NCI-H2081 treated with DMSO at 0.1 percent for 48 hours (cell line): ENCODE data around the gene PARP2.
"Not testable (repeated sequence)": the region's sequence is repeated elsewhere in the genome, so short reads cannot be mapped to it uniquely, and the experiment has no call there.

Experiments used
- DNase-seq: peaks from one replicate; lab custom pipeline; 2025; lab: John Stamatoyannopoulos, UW

PARP2 gene

DNA sequence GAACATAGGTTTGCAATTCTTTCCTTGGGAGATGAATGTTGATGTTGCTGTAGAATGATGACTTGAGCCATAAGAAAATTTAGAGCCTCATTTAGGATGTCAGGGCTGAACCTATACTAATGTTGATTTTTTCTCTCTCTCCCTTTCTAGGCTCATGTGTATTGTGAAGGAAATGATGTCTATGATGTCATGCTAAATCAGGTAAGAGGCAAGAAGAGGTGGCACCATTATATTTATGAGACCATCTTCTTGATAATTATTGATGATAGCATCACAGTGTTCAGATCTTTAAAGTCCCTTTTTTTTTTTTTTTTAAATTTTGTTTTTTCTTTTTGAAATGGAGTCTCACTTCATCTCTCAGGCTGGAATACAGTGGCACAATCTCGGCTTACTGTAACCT is 3.3 kb downstream of the PARP2 start:
- DNase-seq, result no peak

DNA sequence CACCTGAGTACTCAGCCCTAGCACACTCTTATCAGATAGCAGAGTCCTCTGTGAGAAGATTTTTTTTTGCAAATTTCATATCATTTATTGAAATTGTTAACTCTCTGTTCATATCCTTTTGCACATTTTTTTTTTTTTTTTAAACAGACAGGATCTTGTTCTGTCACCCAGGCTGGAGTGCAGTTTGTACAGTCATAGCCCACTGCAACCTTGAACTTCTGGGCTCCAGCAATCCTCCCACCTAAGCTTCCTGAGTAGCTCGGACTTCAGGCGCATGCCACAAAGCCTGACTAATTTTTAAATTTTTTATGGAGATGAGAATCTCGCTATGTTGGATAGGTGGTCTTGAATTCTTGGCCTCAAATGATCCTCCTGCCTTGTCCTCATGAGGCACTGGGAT is 4.3 kb downstream of the PARP2 start:
- DNase-seq, result no peak

DNA sequence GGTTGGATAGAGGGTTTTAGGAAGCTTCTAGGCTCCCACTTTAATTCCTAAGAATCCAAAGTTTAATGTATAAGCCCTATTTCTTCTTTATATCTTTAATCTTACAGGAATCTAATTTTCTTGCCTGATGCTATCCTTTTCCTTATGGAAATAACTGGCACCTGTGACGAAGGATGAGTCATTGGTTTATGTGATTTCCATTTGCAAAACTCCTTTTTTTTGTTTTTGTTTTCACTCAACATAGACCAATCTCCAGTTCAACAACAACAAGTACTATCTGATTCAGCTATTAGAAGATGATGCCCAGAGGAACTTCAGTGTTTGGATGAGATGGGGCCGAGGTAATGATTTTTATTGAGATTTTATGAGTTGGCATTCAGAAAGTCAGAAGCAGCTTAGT is 6.8 kb downstream of the PARP2 start:
- no peak for DNase-seq

DNA sequence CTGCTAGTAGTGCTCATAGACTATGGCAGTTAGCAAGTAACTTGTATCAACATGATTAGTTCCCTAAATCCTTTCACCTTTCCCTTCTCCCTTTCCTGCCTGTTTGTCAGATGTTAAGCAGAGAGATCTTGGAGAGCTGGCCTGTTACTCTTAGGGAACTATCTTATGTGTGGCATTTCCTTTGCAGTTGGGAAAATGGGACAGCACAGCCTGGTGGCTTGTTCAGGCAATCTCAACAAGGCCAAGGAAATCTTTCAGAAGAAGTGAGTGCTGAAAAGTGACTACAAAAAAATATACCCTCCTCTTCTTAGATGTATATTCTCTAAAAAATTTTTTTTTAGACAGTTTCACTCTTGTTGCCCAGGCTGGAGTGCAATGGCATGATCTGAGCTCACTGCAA is 7.4 kb downstream of the PARP2 start:
- no peak for DNase-seq

DNA sequence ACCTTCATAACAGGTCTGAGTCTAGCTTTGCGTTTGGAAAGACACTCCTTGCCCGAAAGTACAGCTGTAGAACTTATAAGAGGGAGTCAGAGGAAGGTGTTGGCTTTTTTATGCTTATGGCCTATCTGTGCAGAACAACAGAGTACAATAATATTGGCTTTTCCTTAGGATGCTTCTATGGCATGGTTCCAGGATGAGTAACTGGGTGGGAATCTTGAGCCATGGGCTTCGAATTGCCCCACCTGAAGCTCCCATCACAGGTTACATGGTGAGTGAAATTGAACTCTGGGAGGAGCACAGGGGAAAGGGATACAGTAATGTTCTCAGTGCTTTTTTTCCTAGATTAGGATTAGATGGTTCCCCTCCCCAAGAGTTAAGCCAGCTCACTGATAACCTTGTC is 13.0 kb downstream of the PARP2 start:
- no peak for DNase-seq

DNA sequence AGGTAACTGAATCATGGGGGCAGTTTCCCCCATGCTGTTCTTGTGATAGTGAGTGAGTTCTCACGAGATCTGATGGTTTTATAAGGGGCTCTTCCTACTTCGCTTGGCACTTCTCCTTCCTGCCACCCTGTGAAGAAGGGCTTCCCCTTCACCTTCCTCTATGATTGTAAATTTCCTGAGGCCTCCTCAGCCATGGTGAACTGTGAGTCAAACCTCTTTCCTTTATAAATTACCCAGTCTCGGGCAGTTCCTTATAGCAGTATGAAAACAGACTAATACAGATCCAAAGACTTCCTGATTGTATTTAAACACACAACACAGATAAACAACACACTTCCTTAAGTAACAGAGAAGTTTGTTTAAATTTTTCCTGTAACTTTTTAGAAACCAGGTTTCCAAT is 15.0 kb downstream of the PARP2 start:
- not testable (repeated sequence) for DNase-seq

DNA sequence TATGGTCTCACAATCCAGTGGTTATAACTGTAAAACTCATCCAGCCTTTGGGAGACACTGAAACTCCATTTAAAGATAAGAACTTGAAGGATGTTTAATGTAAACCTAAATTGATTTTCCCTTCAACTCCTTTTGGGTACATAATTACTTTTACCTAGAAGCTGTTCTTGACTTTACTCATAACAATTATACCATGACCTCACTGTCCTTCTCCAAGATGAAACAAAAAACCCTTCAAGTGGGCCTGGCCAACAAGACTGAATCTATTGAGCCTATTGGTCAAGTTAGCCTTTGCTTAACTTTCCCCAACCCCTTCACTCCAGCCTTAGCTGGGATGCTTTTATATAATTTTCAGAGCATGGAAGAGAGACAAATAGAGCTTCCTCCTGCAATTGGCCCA is 22.5 kb downstream of the PARP2 start:
- DNase-seq, result no peak

DNA sequence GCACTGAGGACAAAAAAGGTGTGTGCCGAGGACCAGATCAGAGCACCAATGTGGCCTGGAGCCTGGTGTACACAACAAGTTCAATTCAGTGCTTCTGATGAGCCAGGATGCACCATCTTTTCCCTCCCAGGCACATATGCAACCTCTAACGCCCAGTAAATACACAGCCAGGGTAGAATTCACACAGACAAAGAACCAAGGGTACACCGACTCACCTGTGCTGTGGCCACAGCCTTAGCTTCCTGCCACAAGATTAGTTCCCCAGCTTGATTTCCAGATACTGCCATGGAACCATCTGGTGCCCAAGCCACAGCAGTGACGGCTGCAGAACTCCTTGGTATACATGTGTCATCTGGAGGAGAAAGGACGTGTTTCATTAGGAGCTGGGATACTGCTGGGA is 29.4 kb downstream of the PARP2 start:
- DNase-seq, result no peak

DNA sequence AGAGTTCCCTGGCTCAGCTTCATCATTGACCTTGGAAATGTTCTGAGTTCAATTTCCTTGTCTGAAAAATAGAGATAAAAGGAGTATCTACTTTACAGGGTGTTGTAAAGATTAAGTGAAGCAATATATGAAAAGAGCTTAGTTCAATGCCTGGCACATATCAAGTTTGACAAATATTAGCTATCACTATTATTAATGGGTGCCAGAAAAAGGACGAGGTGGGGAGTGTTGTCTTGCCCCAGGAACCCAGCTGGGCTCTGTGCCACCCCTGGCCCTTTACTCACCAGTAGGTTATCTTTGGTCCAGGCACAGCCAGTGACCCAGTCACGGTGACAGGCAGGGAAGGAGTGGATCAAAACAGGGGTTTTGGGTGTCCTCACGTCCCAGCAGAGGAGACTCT is 32.0 kb downstream of the PARP2 start:
- DNase-seq, result no peak

DNA sequence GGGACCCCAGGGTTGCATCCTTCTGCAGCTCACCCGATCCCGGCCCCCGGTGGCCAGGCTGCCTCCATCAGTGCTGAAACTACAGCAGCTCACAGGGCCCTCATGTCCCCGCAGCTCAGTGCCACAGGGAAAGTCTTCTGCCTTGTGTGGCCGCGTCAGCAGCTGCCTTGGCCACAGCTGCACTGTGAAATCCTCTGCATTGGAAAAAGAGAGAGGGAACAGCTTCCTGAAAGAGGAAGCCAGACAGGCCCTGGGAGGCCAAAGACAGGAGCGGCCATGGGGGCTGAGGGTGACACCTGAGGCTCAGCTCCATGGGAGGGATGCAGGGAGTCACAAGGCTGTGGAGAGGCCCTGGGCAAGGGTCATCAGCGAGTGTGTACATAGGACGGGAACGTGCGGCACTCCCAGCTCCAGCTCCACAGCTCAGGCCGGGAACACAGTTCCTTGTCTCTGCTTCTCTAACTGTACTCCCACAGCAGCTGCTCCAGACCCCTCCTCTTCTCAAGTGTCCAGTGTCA is 32.7 kb downstream of the PARP2 start:
- no peak for DNase-seq

DNA sequence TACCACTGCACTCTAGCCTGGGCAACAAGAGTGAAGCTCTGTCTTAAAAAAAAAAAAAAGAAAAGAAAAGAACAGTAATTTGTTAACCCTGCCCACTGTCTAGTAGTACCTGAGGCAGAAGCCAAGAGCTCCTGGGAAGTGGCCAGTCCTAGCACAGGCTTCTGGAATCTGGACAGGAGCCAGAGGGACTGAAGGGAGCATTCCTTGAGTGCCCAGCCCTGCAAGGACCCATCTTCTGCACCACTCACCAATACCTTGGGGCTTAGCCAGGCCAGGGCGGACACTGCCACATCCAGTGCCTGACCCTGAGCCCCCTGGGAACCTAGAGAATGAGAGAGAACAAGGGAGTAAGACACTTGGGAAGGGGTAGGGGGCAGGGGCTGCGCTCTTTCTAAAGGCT is 33.7 kb downstream of the PARP2 start:
- DNase-seq, result no peak

DNA sequence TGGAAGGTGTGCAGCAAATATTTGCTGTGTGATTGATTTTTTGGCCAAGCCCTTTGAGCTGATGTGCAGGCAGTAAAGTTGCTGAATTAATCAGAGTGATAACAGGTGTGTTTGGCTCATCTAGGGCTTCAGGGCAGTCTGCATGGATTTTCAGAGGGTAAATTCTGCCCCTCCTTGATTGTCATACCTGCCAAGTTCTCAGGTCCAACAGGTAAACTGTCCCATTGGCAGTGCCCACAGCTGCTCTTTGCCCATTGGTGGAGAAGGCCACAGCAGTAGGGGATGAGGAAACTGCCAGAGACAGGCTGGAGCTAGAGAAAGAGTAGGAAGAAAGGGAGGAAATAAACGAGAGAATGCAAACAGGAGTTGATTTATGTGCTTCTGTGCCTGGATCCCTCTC is 36.3 kb downstream of the PARP2 start:
- DNase-seq, result no peak

DNA sequence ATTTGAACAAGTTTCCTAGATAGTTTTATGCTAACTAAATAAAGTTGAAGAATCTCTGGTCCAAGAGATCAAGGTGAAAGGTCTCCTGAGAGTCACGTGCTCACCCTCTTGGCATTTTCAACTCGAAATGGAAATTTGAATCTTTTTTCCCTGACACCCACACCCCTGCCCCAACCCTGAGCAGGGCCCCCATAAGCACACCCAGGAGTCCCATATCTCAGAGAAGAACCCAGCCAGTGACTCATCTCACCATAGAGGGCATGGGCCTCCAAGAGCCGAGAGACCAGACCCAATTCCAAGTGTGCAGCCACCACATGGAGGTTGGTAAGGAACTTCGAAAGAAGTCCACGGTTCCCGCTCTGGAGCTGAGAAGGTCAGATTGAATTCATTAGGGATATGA is 37.2 kb downstream of the PARP2 start:
- DNase-seq, result no peak

DNA sequence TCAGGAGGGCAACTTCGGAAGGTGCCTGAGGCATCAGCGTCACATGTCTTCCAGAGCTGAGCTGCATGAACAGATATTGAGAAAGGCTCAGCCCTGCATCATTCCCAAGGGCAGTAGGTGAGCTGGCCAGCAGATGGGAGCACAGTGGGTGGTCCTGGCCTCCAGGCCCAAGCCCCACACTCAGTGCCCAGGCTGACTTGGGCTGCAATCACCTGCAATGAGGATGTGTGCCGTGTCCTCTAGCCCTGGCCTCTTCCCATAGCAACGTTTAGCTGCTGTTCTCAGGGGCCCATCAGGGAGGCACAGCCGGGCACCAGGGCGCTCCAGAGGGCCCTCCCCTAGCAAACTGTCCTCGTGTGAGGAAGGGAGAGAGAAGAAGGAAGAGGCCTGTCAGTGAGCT is 37.9 kb downstream of the PARP2 start:
- no peak for DNase-seq

DNA sequence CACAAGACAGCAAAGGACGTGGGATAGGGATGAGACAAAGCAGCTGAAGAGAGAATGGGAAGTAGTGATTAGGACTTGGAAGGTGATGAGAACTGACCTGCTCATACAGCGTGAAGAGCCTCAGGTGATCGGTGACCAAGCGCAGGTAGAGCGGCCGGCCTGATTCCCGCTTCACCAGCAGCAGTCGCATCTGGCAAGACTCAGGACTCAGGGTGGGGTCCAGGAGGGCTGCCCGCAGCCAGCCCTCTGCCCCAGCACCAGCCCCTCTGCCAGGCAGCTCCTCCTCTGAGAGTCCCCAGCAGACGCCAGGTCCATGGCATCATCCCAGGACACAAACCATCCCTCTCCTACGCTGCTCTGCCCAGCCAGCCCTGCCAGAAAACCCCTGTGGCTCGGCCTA is 39.1 kb downstream of the PARP2 start:
- DNase-seq, result no peak

DNA sequence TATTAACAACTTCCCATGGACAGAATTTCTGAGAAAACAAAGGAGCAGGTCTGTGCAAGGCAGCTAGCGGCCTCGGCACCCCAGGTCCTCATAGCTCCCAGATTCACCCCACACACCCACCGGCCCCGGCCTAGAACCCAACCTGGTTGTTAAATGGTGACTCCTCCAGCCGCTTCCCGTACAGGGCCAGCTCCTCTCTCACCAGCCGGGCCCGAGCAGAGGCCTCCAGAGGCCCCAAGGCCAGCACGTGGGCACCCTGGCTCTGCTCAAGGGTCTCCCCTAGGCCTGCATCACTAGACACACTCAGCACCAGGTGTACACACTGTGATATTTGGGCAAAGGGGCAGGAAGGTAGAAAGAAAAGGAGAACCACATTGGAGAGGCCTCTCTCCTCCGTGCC is 39.6 kb downstream of the PARP2 start:
- no peak for DNase-seq

DNA sequence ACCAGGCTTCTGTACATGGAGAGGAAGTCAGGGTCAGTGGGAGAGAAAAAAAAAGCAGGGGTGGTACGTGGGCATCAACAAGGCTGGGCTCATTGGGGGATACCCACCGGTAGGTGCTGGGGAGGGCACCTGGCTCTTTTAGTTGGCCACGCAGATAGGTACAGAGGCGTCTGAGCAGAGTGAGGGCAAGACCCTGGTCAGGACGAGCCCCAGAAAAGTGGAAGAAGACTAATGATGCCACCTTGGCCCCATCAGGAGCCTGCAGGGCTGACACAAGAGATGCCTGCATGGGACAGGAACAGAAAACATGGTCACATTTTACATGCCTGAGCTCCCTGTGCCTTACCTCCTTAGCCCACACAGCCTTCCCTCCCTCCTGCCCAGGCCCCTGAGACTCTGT is 40.2 kb downstream of the PARP2 start:
- DNase-seq, result no peak

DNA sequence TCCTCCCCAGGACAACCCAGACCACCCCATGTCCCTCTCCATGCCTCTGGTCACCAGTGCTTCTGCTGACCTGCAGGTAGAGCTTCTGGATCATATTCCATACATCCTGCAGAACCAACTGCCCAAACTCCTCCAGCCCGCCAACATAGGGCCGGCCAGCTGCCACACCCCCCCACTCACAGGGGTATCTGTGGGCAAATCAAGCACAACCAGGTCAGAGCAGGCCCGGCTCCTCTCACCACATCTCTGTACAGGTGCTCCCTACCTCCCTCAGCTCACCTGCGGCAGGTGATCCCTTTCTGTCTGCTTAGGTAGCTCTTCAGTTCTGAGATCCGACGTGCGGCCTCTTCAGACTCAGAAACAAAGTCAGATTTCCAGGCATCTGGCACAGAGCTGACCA is 40.9 kb downstream of the PARP2 start:
- DNase-seq, result no peak

DNA sequence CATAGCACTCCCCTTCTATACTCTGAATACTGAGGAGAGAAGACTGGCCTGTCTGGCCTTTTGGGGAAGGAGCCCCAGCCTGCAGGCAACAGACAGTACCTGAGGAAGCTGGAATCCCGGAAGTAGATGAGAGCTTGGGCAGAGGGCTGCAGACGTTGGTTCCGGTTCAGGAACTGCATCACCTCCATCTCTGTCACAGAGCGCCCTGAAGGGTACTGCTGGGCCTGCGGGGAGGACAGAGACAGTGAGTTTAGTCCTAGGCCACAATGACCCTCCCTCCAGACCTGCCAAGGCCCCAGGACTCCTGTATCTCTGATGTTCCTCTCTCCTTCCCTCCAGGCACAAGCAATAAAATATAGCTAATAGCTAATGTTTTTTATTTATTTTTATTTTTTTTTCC is 41.5 kb downstream of the PARP2 start:
- no peak for DNase-seq

DNA sequence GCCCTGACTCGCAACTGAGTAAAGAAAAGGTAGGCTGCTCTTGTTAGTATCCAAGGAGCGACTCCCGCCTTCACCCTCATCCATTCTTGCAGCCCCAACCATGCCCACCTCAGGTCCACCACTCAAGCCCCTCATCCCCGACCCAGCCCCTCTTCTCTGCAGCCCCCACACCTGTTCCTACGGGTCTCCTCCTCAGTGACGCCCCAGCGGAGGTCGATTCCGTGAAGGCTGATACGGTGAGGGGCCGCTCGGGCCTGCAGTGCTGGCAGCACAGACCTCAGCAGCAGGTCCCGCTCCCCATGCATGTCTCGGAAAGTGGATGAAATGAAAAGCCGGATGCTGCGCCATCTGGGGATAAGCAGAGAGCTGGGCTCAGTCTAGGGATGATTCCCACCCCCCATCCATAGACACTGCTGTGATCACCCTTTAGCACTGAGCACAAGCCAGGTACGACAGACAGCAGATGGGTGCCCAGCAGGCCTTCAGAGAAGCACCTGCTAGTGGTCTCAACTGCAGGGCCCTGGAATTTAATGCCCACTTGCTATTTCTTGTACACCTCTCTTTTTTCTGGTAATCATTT is 42.9 kb downstream of the PARP2 start:
- no peak for DNase-seq

DNA sequence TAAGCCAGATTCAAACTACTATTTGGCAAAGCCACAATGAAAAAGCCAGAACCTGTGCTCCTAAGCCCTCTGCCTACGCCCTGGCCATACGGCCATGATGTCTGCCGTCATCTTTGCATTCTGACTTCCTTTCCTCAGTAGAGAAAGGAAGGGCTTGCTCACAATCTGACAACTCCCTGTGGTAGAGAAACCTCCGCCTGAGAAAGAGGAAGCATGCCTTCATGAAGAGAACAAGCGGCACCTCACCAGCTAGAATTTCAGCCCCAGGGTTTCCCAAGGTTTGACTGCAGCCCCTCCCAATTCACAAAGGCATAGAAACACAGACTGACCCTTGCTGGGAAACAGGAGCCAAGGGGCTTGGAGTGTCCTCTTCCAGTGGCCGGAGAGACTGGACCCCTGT is 44.1 kb downstream of the PARP2 start:
- no peak for DNase-seq

DNA sequence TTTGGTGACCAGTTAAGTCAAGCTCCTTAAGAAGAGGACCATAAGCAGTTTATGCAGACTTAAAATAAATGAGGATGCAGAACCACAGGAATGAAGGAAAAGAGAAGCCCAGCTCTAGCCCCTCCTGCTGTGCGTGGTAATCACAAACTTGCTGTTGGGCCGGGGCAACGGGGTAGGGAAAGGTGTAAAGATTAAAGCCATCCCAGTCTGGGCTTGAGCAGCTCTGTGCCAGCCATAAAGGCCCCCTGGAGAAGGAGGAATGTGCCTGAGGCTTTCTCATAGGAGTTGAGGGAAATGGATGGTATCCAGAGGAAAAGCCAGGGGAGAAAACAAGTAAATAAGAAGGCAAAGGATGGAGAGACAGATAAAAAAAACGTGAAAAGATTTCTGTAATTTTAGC is 44.7 kb downstream of the PARP2 start:
- no peak for DNase-seq

DNA sequence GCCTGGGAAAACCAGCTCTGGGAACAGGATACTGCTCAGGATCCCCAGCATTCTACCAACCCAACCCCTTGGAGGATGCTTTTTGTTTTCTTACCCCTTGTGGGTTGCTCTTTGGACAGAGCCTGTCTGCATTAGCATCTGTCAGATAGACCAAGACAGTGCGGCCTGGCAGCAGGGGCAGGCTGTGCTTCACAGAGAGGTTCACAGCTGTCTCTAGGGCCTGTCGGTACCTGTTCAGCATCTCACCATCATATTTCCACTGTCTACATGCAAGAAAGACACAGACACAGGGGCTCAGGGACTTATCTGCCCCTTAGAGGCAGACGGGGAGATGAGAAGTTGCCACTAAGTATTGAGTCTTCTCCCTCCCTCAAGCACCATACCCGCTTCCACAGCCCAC is 48.1 kb downstream of the PARP2 start:
- no peak for DNase-seq

DNA sequence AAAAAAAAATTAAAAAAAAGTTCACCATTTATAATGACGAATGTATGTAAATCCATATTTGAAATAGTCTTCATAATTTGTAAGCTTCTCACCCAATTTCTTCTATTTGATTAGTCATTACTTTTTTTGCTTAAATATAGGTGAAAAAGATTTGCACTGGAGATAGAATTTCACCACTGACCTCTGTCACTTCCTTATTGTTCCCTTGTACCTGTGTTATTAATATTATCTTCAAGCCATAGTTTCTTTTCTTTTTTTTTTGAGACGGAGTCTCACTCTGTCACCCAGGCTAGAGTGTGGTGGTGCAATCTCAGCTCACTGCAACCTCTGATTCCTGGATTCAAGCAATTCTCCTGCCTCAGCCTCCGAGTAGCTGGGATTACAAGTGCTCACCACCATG is 54.1 kb downstream of the PARP2 start:
- DNase-seq, result no peak

DNA sequence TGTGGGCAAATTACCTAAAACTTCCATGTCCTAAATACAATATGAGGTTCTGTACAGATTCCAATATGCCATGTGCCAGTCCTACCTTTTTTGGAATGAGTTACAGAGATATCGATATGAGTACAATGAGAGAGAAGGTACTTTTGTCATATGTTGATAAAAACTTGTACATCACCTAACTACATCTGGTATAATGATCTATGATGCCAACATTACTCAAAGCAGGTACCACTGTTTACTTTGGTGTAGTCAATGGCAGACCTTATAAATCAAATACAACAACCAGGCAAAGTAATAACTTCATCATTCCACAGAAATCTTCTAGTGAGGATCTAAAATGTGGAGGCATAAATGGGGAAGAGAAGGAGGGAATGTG is 57.1 kb downstream of the PARP2 start:
- no peak for DNase-seq
